Neural cell (in vitro differentiated cells): ENCODE data around the gene EVC. TPM values are rescaled to one million over a fixed set of nuclear protein-coding genes. Genes with fewer than 3 reads are reported as not detected.

Experiments used
- H2AFZ ChIP-seq: fragments of 200-600, 300-800 bp; sonication (generic), shearing (Covaris generic); 2 replicates; pipeline ENCODE4 v1.6.0; 2014; ENCODE audit warnings: low read depth, mild to moderate bottlenecking, antibody characterized with exemption, low read length, moderate library complexity
- H3F3A ChIP-seq: fragments of 200-600 bp; shearing (Covaris generic); 2 replicates; pipeline ENCODE4 v1.6.1; 2016; ENCODE audit warnings: mild to moderate bottlenecking, moderate library complexity, mixed read lengths, antibody characterized with exemption, low read length; ENCODE audit not compliant: insufficient read depth, poor library complexity, severe bottlenecking
- H3K27ac ChIP-seq: fragments of 200-600, 300-800 bp; sonication (generic), shearing (Covaris generic); 2 replicates; pipeline ENCODE4 v1.5.1; 2014; ENCODE audit warnings: mild to moderate bottlenecking, low read length, moderate library complexity
- H3K27me3 ChIP-seq: fragments of 300-800, 200-600 bp; sonication (generic), shearing (Covaris generic); 2 replicates; pipeline ENCODE4 v1.6.0; 2014; ENCODE audit warnings: mild to moderate bottlenecking, low read depth, low read length, moderate library complexity; ENCODE audit not compliant: insufficient read depth
- H3K36me3 ChIP-seq: fragments of 300-800, 200-600 bp; sonication (generic), shearing (Covaris generic); 2 replicates; pipeline ENCODE4 v1.5.1; 2014; ENCODE audit warnings: mild to moderate bottlenecking, antibody characterized with exemption, low read length, moderate library complexity; ENCODE audit not compliant: insufficient read depth
- H3K4me2 ChIP-seq: fragments of 300-800, 200-600 bp; sonication (generic), shearing (Covaris generic); 2 replicates; pipeline ENCODE4 v1.6.0; 2014; ENCODE audit warnings: mild to moderate bottlenecking, low read length
- H3K4me3 ChIP-seq: fragments of 300-800, 200-600 bp; sonication (generic), shearing (Covaris generic); 2 replicates; pipeline ENCODE4 v1.5.1; 2014; ENCODE audit warnings: mild to moderate bottlenecking, low read length, moderate library complexity
- H3K79me2 ChIP-seq: fragments of 200-600 bp; shearing (Covaris generic); replicated peaks from 2 replicates; pipeline ENCODE4 v1.6.0; 2014; ENCODE audit warnings: mild to moderate bottlenecking, low read length, moderate library complexity; ENCODE audit not compliant: insufficient read depth
- H3K9ac ChIP-seq: fragments of 300-800, 200-600 bp; sonication (generic), shearing (Covaris generic); 2 replicates; pipeline ENCODE4 v1.6.1; 2016; ENCODE audit warnings: mild to moderate bottlenecking, low read length, mixed read lengths
- H3K9me2 ChIP-seq: fragments of 200-600 bp; shearing (Covaris generic); 2 replicates; pipeline ENCODE4 v1.6.1; 2016; ENCODE audit warnings: mild to moderate bottlenecking, low read length, mixed read lengths; ENCODE audit not compliant: insufficient read depth
- H3K9me3 ChIP-seq: fragments of 200-600, 300-800 bp; sonication (generic), shearing (Covaris generic); 2 replicates; pipeline ENCODE4 v1.6.1; 2016; ENCODE audit warnings: mild to moderate bottlenecking, mixed run types, low read length, moderate library complexity, mixed read lengths
- H4K20me1 ChIP-seq: fragments of 200-600 bp; shearing (Covaris generic); 2 replicates; pipeline ENCODE4 v1.6.1; 2016; ENCODE audit warnings: mild to moderate bottlenecking, mixed run types; ENCODE audit not compliant: insufficient read depth
- CTCF ChIP-seq: fragments of 450-650 bp; IDR thresholded peaks from 2 replicates; pipeline ENCODE4 v1.5.1; 2014; ENCODE audit warnings: antibody characterized with exemption, mild to moderate bottlenecking, moderate library complexity; ENCODE audit not compliant: poor library complexity, severe bottlenecking
- EP300 ChIP-seq: fragments of 450-650 bp; conservative IDR thresholded peaks from 2 replicates; pipeline ENCODE4 v1.6.1; 2014; ENCODE audit warnings: antibody characterized with exemption, mild to moderate bottlenecking, moderate library complexity; ENCODE audit not compliant: poor library complexity, severe bottlenecking
- EZH2 ChIP-seq: fragments of 200-600, 300-800 bp; shearing (Covaris generic), sonication (generic); IDR thresholded peaks from 2 replicates; pipeline ENCODE4 v1.6.1; 2014; ENCODE audit warnings: antibody characterized with exemption, low read length, borderline replicate concordance, mild to moderate bottlenecking; ENCODE audit not compliant: insufficient read depth, poor library complexity, severe bottlenecking
- MXI1 ChIP-seq: fragments of 450-650 bp; conservative IDR thresholded peaks from 2 replicates; pipeline ENCODE4 v1.6.1; 2014; ENCODE audit warnings: antibody characterized with exemption, mild to moderate bottlenecking; ENCODE audit not compliant: poor library complexity, severe bottlenecking
- POLR2AphosphoS5 ChIP-seq: IDR thresholded peaks from 2 replicates; pipeline ENCODE4 v1.6.1; 2012
- RAD21 ChIP-seq: fragments of 450-650 bp; conservative IDR thresholded peaks from 2 replicates; pipeline ENCODE4 v1.6.1; 2014; ENCODE audit warnings: antibody characterized with exemption, mild to moderate bottlenecking, moderate library complexity
- REST ChIP-seq: IDR thresholded peaks from 2 replicates; pipeline ENCODE4 v1.6.1; 2012; ENCODE audit warnings: borderline replicate concordance
- SMC3 ChIP-seq: fragments of 450-650 bp; conservative IDR thresholded peaks from 2 replicates; pipeline ENCODE4 v1.6.1; 2014; ENCODE audit warnings: antibody characterized with exemption, mild to moderate bottlenecking, moderate library complexity; ENCODE audit not compliant: poor library complexity
- TAF1 ChIP-seq: IDR thresholded peaks from 2 replicates; pipeline ENCODE4 v1.6.1; 2012; ENCODE audit warnings: low read depth
- polyA plus RNA-seq: library from polyadenylated mRNA; depleted of rRNA; stranded (reverse); fragments of >200 nt; gene quantifications from 2 replicates; pipeline ENCODE4 v1.2.3, GENCODE V29; 2014

EVC gene
- polyA plus RNA-seq, 1 donor from 2014 or later = 0.48 TPM

GRCh38 chr4:5816101-5816500 lies 105.1 kb downstream of the EVC start:
- Histone ChIP-seq H3K4me3 (no peak overlapping the region), H3K79me2 (no peaks in the 10 kb centered on the region), H3K36me3 (peaks cover 9% of the 10 kb centered on the region), H3K4me2 (no peak overlapping the region), H2AFZ (no peak overlapping the region), H4K20me1 (no peaks in the 10 kb centered on the region), H3K9me3 (no peaks in the 10 kb centered on the region), H3F3A (no peaks in the 10 kb centered on the region), H3K27me3 (no peaks in the 10 kb centered on the region), H3K9me2 (no peaks in the 10 kb centered on the region), H3K27ac (no peak overlapping the region), H3K9ac (no peak overlapping the region)
- TF ChIP-seq MXI1 (no peak), REST (no peak), EZH2 (no peak), TAF1 (no peak), SMC3 (no peak), EP300 (no peak), CTCF (no peak), RAD21 (no peak), POLR2AphosphoS5 (no peak)

- Histone ChIP-seq H3K9me3 (no peaks in the 10 kb centered on the region), H3K27ac (no peak overlapping the region), H3K27me3 (no peaks in the 10 kb centered on the region), H3K4me2 (no peak overlapping the region), H4K20me1 (no peaks in the 10 kb centered on the region), H3K79me2 (no peaks in the 10 kb centered on the region), H3K9me2 (no peaks in the 10 kb centered on the region), H2AFZ (no peak overlapping the region), H3K9ac (no peak overlapping the region), H3K36me3 (peaks cover 17% of the 10 kb centered on the region), H3K4me3 (no peak overlapping the region), H3F3A (no peaks in the 10 kb centered on the region)
- TF ChIP-seq CTCF = no peak
- no peak for TF ChIP-seq EP300
- TF ChIP-seq TAF1 = no peak
- no peak for TF ChIP-seq REST
- TF ChIP-seq MXI1 = no peak
- no peak for TF ChIP-seq SMC3
- no peak for TF ChIP-seq EZH2
- no peak for TF ChIP-seq RAD21
- TF ChIP-seq POLR2AphosphoS5 = no peak
Measured at GRCh38 chr4:5816851-5817375, 105.9 kb downstream of the EVC start.
